Stimulated activated CD8-positive, alpha-beta memory T cell treated with anti-CD3 and anti-CD28 coated beads, Interleukin-15, amount 100 ng/mL, for 24 hours (primary cell): ENCODE measurements around the gene CDC37L1.

Experiments
- DNase-seq: peaks from one replicate; pipeline ENCODE4 v3.0.0-alpha.2; 2020; ENCODE audit warnings: low read depth

The CDC37L1 gene

DNA sequence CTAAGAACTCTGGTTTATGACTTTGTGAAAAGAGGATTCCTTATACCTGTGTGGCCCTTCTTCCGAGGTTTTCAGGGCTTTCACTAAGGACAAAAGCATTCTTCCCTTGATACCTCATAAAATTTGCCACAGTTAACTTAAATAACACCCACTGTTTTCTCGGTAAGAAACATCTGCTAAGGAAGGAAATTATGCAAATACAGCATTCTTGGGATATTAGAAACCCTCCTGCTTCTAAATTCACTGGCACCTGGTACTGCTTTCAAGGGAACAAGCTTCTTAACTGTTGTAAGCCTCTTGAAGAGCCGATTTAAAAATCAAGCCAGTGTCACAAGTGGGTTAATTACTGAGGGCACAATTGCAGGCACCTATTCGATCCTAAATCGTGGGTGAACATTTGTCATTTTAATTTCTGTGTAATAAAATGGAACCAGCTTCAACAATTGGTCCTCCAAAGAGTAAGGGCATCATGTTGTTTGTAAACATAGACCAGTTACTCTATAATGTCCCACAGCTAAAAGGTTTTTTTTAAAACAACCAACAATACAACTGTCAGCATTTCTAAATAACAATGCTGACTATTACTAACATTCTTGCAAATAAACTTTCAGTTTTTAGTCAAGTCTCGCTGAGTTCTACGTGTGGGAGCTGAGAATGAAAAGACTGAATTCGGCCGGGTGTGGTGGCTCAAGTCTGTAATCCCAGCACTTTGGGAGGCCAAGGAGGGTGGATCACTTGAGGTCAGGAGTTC is 35.1 kb downstream of the CDC37L1 start:
- DNase-seq, result no peak

DNA sequence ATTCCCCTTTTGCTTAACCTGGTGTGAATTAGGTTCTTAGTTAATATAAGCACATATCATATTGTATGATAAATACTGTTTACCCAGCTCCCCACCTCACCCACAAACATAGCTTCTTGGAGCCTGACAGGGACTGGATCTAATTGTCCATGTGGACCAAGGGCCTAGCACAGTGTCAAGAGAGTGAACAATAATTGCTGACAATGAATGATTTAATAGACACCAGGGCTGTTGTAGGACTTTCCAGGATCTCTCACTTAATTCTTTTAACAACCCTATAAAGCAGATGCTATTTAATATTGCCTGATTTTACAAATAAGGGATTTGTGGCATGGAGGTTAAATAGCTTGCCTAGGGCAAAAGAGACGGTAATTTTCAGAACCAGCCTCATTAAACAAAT is 36.8 kb downstream of the CDC37L1 start:
- DNase-seq, result no peak

DNA sequence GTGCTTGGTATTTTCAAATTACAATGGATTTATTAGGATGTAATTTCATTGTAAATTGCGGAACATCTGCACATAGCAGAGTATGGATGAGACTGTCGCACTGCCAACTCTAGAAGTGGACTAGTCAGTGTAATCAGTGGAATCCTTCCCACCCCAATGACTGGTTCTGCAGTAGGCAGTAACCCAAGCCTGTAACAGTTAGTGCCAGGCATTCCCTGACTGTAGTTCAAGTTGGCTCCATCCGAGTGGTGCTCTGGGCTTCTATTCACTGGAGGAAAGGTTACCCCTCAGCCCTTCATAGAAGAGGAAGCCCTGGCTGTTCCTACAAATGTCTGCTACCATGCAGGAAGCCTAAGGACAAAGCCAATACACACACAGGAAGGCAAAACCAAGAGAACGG is 38.4 kb downstream of the CDC37L1 start:
- no peak for DNase-seq

DNA sequence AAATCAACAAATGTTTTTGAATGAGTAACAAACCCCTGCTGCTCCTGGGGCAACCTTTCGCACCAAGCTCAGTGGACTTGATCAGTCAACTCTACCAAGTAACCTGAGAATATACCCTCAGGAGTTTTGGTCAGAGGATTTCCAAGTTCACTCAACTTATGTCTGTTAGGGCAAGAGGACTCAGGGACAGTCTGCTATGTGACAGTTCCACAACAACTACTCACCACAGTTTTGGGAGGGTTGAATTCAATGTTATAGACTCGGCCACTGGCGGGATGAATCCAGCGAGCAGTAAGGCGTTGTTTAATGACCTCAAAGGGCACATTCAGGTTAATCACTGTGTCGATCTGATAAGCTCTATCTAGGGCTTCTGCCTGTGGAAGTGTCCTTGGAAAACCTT is 39.5 kb downstream of the CDC37L1 start:
- DNase-seq, result no peak

DNA sequence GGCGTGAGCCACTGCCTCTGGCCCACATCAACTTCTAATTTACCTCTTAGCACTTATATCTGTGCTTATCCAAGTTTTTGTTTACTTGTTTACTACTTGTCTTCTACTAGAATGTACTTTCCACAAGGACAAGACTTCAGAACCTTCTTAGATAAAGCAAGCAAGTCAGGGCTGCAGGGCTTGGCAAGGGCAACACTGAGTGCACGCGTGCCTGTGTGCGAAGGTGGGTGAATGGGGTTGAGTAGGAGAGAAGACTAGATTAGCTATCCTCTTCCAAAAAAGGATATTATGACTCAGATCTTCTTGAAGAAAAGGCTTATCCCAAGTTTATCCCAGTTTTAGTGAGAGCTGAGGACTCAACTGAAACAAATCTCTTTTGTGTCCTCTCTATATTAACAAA is 42.4 kb downstream of the CDC37L1 start:
- no peak for DNase-seq

DNA sequence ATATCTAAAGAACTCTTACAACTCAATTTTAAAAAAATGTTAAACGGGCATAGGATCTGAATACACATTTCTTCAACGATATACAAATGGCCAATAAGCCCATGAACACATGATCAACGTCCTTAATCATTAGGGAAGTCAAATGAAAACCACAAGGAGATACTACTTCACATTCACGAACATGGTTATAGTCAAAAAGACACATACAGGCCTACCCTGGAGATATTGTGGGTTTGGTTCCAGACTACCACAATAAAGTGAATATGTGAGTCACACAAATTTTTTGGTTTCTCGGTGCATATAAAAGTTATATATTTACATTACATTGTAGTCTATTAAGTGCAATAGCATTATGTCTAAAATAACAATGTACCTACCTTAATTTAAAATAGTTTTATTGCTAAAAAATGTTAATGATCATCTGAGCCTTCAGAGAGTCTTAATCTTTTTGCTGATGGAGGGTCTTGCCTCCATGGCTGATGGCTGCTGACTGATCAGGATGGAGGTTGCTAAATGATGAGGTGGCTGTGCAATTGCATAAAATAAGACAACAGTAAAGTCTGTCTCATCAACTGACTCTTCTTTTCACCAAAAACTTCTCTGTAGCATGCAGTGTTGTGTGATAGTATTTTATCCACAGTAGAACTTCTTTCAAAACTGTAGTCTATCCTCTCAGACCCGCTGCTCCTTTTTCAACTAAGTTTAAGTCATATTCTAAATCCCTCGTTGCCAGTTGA is 46.5 kb downstream of the CDC37L1 start:
- DNase-seq, result no peak

DNA sequence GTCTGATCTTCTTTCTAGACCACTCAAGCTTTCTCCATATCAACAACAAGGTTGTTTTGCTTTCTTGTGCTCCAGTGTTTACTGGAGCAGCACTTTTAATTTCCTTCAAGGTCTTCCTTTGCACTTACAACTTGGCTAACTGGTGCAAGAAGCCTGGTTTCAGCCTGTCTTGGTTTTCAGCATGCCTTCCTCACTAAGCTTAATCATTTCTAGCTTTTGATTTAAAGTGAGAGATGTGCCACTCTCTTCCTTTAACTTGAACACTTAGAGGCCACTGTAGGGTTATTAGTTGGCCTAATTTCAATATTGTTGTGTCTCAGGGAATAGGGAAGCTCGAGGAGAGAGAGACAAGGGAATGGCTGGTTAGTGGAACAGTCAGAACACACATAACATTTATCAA is 48.2 kb downstream of the CDC37L1 start:
- DNase-seq, result no peak

DNA sequence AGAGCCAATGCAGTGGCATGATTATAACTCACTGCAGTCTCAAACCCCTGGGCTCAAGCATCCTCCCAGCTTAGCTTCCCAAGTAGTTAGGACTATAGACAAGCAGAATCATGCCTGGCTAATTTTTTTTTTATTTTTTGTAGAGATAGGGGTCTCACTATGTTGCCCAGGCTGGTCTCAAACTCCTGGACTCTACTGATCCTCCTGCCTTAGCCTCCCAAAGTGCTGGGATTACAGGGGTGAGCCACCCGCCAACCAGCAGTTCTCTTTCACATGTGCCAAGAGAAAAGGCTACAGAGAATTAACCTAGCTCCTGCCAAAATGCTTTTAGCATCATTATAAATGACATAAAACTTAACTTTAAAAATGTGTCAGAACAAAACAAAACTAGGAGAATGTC is 53.5 kb downstream of the CDC37L1 start:
- DNase-seq, result no peak

DNA sequence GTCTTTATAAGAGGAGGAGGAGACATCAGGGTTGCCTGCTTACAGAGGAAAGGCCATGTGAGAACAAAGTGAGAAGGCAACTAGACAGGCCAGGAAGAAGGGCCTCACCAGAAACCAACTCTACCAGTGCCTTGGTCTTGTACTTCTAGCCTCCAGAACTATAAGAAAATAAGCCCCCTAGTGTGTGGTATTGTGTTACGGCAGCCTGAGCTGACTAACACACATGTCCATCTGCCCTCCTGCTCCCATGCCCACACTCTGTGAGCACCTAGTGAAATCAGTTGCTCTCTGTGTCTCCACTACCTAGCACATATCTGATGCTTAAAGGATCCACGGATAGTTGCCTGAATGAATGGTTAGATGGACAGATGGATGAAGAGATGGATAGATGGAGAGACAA is 54.8 kb downstream of the CDC37L1 start:
- DNase-seq, result no peak

DNA sequence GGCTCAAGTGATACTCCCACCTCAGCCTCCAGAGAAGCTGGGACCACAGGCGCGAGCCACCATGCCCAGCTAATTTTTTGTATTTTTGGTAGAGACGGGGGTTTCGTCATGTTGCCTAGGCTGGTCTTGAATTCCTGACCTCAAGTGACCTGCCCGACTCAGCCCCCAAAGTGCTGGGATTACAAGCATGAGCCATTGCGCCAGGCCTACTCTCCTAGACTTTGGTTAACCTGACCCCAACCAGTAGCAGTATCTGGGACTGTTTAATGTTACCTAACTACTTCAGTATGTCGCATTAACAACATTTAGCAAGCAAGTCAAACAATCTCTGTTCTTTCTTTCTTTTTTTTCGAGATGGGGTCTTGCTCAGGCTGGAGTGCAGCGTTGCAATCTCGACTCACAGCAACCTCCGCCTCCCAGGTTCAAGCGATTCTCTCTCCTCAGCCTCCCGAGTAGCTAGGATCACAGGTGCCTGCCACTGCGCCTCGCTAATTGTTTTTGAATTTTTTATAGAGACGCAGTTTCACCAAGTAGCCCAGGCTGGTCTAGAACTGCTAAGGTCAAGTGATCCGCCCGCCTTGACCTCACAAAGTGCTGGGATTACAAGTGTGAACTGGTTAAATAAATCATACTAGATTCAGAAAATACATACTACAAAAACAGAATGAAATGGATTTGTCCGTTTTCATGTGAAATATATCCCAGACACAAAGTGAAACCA is 59.7 kb downstream of the CDC37L1 start:
- no peak for DNase-seq

DNA sequence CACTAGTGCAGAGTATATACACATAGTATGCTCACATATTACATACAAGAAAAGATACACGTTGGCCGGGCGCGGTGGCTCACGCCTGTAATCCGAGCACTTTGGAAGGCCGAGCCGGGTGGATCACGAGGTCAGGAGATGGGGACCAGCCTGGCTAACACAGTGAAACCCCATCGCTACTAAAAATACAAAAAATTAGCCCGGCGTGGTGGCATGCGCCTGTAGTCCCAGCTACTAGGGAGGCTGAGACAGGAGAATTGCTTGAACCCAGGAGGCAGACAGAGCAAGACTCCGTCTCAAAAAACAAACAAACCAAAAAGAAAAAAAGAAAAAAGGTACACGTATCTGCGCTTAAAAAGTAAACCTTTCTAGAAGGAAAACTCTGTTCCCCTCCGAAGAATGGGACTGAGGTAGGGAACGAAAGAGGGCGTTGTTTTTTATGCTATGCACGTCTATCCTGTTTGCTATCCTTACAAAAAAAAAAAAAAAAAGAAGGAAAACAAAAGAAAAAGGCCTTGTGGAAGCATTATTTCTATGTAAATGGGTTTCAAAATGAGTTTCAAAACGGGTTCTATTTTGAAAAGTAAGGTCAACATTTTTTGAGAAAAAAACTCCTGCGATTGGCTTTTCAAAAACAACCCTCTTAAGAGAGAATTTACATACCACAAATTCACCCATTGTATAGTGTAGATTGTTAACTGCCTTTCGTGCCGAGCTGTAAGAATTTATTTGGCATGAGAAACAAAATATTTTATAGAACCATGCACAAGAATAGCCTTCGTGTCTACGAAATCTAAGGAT is 60.4 kb downstream of the CDC37L1 start:
- DNase-seq, result no peak

DNA sequence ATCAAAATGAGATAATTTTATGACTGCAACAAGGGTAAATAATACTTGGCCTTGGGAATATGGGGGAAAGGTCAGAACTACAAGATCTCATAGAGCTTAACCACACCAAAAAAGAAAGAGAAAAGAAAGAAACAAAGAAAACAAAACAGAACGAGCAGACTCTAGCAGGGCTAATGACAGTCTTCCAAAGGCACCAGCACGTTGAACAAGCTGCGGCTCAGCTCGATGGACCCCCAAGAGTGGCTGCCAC is 60.9 kb downstream of the CDC37L1 start:
- no peak for DNase-seq

DNA sequence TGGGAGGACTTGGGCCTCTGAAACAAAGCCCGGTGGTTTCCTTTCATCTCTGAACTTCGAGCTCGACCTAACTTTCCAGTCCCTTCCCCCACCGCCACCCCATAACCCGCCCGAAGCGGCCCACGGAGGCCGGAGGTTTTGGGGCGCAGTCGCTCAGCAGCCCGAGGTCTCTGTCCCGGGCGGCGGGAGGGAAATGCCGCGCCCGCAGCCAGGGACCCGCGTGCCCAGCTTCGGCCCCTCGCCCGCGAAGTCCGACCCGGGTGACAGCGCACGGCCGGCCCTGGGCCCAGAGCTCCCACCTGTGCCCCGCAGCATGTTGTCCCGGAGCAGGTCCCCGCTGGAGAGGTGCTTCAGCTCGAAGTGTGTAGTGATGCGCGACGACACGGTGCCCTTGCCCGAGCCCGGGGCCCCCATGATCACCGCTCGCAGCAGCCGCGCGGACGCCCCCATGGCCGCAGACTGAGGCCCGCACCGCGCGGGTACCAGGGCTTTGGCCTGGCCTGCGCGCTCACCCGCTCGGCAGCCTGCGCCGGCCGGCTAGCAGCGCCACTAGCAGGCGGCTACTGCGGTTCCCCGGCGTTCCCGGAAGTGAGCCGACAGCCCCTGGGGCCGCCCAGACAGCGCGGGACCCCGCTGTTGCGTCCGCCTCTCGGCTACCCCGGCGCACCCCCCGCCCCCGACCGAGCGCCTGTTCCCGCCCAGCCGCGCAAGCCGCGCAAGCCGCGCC is 61.4 kb downstream of the CDC37L1 start, which contains the start of gene AK3:
TSS of gene AK3 (minus strand) at position 565 of the 727 bp plus-strand sequence. CDS start at position 450, 115 bp downstream.
- DNase-seq, result peak; percentile 75

DNA sequence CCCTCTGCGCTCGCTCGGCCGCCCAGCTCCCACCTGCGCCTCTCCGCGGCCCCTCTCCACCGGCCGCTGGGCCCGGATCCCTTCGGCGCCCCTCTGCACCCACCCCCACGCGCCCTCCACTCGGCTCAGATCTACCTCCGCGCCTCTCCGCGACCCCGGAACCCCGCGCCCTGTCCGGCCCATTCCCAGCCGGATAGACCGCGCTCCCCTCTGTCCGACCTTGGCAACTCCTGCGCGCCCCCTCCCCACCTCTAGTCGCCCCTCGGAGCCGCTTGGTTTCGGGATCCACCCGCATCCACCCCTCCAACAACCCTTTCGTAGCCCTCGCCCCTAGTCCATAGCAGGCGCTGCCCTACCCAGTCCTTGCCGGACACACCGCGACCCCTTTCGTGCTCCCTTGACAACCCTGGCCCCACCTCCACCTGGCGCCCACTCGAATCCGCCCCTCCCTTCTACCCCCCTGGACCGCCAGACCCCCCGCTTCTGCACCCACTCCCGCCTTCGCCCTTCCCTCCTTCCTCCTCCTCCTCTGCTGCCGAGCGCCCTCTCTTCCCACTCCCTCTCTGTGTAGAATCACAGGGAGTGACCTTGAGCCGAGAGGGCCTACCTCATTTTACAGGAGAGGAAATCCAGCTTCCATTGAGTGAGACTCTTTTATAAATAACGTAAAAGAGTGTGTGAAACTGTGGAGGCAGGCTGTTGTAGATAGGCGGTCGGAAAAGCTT is 62.2 kb downstream of the CDC37L1 start:
- no peak for DNase-seq

DNA sequence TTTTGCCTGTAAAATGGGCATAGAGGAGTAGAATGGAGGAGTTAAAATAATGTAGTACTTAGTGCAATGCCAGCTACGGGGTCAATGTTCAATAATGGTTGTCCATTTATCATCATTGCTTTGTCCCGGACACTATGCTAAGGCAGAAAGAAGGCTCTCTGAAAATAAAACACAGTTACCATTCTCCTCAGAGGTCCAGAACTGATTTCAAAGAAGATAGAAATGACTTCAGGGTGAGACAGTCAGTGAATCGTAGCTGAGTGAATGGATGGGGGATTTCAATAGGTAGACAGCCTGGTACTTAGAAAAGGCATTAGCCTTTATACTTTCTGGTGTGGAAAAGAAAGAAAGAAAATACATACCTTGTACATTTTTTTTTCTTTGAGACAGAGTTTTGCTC is 62.9 kb downstream of the CDC37L1 start:
- no peak for DNase-seq

DNA sequence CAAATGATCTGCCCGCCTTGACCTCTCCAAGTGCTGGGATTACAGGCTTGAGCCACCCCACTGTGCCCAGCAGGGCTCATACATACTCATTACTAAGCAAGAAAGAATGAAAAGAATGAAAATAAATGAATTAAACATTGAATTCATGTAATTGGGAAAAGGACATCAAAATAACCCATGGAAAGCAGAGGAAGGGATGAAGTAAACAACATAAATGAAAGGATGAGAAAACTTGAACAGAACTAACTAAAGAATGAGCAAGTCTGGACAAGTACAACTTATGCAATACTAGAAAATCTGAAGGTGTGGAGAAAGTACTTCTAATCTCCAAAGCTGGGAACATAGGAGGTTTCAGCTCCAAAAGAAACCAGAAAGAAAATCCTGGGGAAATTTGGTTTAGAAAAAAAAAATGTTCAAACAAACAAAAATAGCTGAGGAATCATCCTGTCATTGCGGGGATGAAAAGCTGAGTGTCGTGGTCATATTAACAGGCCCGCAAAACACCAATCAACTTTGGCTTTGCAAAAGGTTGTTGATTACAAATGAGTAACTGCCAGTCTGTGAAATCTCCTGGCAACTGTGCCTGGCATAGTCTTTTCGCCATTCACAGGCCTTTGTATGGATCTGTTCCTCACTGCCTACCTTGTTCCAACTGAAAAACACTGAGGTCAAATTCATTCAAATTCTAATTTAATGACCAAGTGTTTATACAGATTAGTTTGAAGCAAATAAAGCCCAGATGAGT is 63.9 kb downstream of the CDC37L1 start:
- DNase-seq, result no peak

DNA sequence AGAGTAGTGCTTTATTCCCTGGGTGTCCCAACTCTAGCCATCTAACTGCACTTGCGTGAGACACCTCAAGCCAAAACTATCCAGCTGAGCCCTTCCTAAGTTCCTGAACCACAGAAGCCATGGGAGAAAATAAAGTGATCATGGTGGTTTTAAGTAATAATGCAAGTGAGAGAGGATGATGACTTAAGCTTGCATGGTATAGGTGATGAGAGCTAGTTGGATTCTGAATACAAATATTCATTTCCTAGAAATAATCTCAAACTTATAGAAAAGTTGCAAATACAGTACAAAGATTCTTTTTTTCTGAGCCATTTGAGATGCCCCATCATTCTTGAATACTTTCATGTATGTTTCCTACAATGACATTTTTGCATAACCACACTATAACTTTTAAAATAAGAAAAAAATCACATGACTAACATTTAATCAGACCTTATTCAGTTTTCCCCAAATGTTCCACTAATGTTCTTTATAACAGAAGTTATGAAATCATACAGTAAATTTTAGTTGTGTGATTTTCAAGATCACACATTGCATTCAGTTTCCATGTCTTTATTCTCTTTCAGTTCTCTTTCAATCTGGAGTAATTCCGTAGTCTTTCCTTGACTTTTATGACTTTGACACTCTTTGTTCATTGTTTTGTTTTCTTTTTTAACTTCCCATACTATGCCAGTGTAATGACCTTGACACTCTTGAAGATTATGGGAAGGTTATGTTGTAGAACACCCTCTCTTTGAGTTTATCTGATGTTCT is 67.1 kb downstream of the CDC37L1 start:
- DNase-seq, result no peak

DNA sequence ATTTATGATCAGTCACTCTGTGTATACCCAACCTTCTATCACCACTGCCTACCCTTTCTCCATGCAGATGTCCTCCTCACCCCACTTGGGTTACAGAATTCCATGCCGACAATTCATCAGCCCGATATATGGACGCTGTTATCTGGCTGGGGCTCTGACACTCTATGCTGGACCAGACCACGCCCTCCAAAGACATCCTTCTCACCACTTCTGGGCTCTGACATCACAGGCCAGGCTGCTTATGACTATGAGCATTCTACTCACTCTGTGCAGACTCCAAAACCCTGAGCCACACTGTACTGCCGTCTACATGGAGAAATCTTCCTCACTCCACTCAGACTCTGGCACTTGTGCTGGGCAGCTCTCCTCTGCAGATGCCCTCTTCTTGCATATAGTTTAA is 69.2 kb downstream of the CDC37L1 start:
- DNase-seq, result no peak

DNA sequence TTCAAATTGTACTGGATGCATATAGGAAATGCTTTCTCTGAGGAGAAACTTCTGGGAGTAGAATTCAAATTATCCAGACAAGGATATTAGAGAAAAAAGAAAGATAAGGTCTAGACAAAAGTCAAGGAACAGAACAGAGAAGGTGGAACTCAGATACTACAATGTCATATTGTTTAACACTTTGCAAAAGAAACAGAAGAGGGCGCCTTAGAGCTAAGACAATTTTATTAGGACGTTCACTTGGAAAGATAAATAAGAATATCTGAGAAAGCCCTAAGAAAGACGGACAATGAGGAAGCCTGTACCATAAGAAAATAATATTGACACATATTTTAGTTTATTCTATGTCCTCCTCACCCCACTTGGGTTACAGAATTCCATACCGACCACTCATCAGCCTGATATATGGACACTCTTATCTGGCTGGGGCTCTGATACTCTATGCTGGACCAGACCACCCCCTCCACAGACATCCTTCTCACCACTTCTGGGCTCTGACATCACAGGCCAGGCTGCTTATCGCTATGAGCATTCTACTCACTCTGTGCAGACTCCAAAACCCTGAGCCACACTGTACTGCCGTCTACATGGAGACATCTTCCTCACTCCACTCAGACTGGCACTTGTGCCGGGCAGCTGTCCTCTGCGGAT is 70.8 kb downstream of the CDC37L1 start:
- DNase-seq, result no peak
